IMR-90 (cell line): Measurements from ENCODE around the gene TMEM82. TPM values are rescaled to one million over a fixed set of nuclear protein-coding genes. Genes with fewer than 3 reads are reported as not detected.

Experiments used
- ATAC-seq: fragments of 200-7000 bp; cut with Tn5 transposase; 2 replicates; pipeline ENCODE4 v1.9.1; 2020; ENCODE audit warnings: low read depth, mild to moderate bottlenecking, moderate library complexity
- BruUV-seq: library from RNA; stranded (reverse); fragments of 400-500 nt; replicated peaks from 2 replicates; lab custom pipeline; 2021; lab: Mats Ljungman, UMichigan
- CTCF ChIA-PET: fragments of 300-600 bp; formaldehyde crosslinking; extraction: SDS; loops from one replicate; lab custom pipeline; 2021; ENCODE audit warnings: antibody characterized with exemption; lab: Yijun Ruan, JAX
- POLR2A ChIA-PET: fragments of 300-600 bp; sonication (Branson Sonifier 250); formaldehyde crosslinking; loops from one replicate; lab custom pipeline; 2022; ENCODE audit warnings: antibody characterized with exemption; ENCODE audit not compliant: unreplicated experiment; lab: Charles Lee
- DNase-seq: peaks from one replicate; pipeline ENCODE4 v3.0.0; 2013
- H2AFZ ChIP-seq: replicated peaks from 2 replicates; pipeline ENCODE3; 2013; ENCODE audit warnings: low read length, mild to moderate bottlenecking; ENCODE audit not compliant: poor library complexity
- H2AK5ac ChIP-seq: 2 replicates; pipeline ENCODE4 v1.6.1; 2013; ENCODE audit warnings: low read depth, low read length, inconsistent platforms
- H2AK9ac ChIP-seq: replicated peaks from 2 replicates; pipeline ENCODE3; 2013; ENCODE audit warnings: mild to moderate bottlenecking, low read depth, low read length, moderate library complexity; ENCODE audit not compliant: poor library complexity
- H2BK120ac ChIP-seq: 2 replicates; pipeline ENCODE4 v1.6.1; 2013; ENCODE audit warnings: low read depth, low read length, inconsistent platforms
- H2BK15ac ChIP-seq: 3 replicates; pipeline ENCODE4 v1.6.1; 2013; ENCODE audit warnings: low read depth, low read length, inconsistent platforms
- H2BK20ac ChIP-seq: 2 replicates; pipeline ENCODE4 v1.6.1; 2013; ENCODE audit warnings: low read depth, mild to moderate bottlenecking, inconsistent platforms, low read length, moderate library complexity
- H2BK5ac ChIP-seq: 2 replicates; pipeline ENCODE4 v1.6.1; 2013; ENCODE audit warnings: mild to moderate bottlenecking, low read depth, low read length, inconsistent platforms; ENCODE audit not compliant: poor library complexity, severe bottlenecking
- H3K14ac ChIP-seq: replicated peaks from 2 replicates; pipeline ENCODE4 v1.6.1; 2013; ENCODE audit warnings: low read depth, low read length, inconsistent platforms
- H3K18ac ChIP-seq: 2 replicates; pipeline ENCODE4 v1.6.1; 2013; ENCODE audit warnings: low read depth, low read length, control low read depth
- H3K23ac ChIP-seq: 2 replicates; pipeline ENCODE4 v1.6.1; 2013; ENCODE audit warnings: low read depth, low read length, inconsistent platforms
- H3K27ac ChIP-seq: 2 replicates; pipeline ENCODE4 v1.5.1; 2013; ENCODE audit warnings: mild to moderate bottlenecking, control low read depth, low read length; ENCODE audit not compliant: insufficient read depth
- H3K27me3 ChIP-seq: 2 replicates; pipeline ENCODE4 v1.6.1; 2013; ENCODE audit warnings: low read length; ENCODE audit not compliant: control insufficient read depth, insufficient read depth
- H3K36me3 ChIP-seq: 2 replicates; pipeline ENCODE4 v1.6.1; 2013; ENCODE audit warnings: low read length, mixed read lengths; ENCODE audit not compliant: control insufficient read depth, insufficient read depth
- H3K4ac ChIP-seq: 2 replicates; pipeline ENCODE4 v1.6.1; 2013; ENCODE audit warnings: low read depth, low read length, inconsistent platforms
- H3K4me1 ChIP-seq: 2 replicates; pipeline ENCODE4 v1.6.1; 2013; ENCODE audit warnings: low read length, mixed read lengths; ENCODE audit not compliant: control insufficient read depth, insufficient read depth
- H3K4me2 ChIP-seq: 2 replicates; pipeline ENCODE4 v1.6.1; 2013; ENCODE audit warnings: low read depth, mild to moderate bottlenecking, control low read depth, low read length, moderate library complexity
- H3K4me3 ChIP-seq: 2 replicates; pipeline ENCODE4 v1.5.1; 2013; ENCODE audit warnings: low read depth, mild to moderate bottlenecking, control low read depth, low read length, moderate library complexity; ENCODE audit not compliant: insufficient read depth
- H3K56ac ChIP-seq: 2 replicates; pipeline ENCODE4 v1.6.1; 2013; ENCODE audit warnings: low read length, inconsistent platforms; ENCODE audit not compliant: insufficient read depth; ENCODE audit errors: extremely low read depth
- H3K79me1 ChIP-seq, 2 experiments: 2 replicates each; pipeline ENCODE4 v1.6.1; 2013; ENCODE audit warnings: low read length in 2 of 2, inconsistent platforms in 1 of 2, low read depth in 1 of 2
- H3K9ac ChIP-seq: 2 replicates; pipeline ENCODE4 v1.6.1; 2013; ENCODE audit warnings: low read depth, low read length, control low read depth
- H3K9me1 ChIP-seq: 2 replicates; pipeline ENCODE4 v1.6.1; 2013; ENCODE audit warnings: low read length, inconsistent platforms; ENCODE audit not compliant: insufficient read depth
- H3K9me3 ChIP-seq: 2 replicates; pipeline ENCODE4 v1.6.1; 2013; ENCODE audit warnings: low read length; ENCODE audit not compliant: control insufficient read depth, insufficient read depth
- H4K20me1 ChIP-seq: 2 replicates; pipeline ENCODE4 v1.6.1; 2013; ENCODE audit warnings: low read length, inconsistent platforms; ENCODE audit not compliant: insufficient read depth
- H4K5ac ChIP-seq: 2 replicates; pipeline ENCODE4 v1.6.1; 2013; ENCODE audit warnings: mild to moderate bottlenecking, low read depth, low read length, control low read depth
- H4K8ac ChIP-seq, 2 experiments: 2 replicates each; pipeline ENCODE4 v1.6.1; 2013; ENCODE audit warnings: low read depth in 2 of 2, low read length in 2 of 2, control low read depth in 1 of 2, inconsistent platforms in 1 of 2
- H4K91ac ChIP-seq: 2 replicates; pipeline ENCODE4 v1.6.1; 2013; ENCODE audit warnings: low read depth, low read length, inconsistent platforms; ENCODE audit not compliant: insufficient read depth
- BHLHE40 ChIP-seq: fragments of 150-350 bp; IDR thresholded peaks from 2 replicates; pipeline ENCODE4 v1.6.1; 2016; ENCODE audit warnings: mild to moderate bottlenecking, low read depth, low read length
- CEBPB ChIP-seq: IDR thresholded peaks from 2 replicates; pipeline ENCODE4 v1.6.1; 2012; ENCODE audit warnings: low read depth, low read length, improper control_type of control experiment
- CHD1 ChIP-seq: IDR thresholded peaks from 2 replicates; pipeline ENCODE4 v1.6.1; 2012; ENCODE audit warnings: low read depth, low read length, improper control_type of control experiment
- CTCF ChIP-seq: conservative IDR thresholded peaks from 2 replicates; pipeline ENCODE4 v1.5.1; 2012; ENCODE audit warnings: mild to moderate bottlenecking, low read depth, low read length, improper control_type of control experiment
- ELK1 ChIP-seq: fragments of 150-350 bp; IDR thresholded peaks from 2 replicates; pipeline ENCODE4 v1.6.1; 2016; ENCODE audit warnings: low read depth, mild to moderate bottlenecking, low read length, moderate library complexity, borderline replicate concordance
- FOS ChIP-seq: fragments of 150-350 bp; IDR thresholded peaks from 2 replicates; pipeline ENCODE4 v1.6.1; 2016; ENCODE audit warnings: low read depth, low read length
- MAFK ChIP-seq: IDR thresholded peaks from 2 replicates; pipeline ENCODE4 v1.6.1; 2012; ENCODE audit warnings: low read depth, low read length, improper control_type of control experiment
- MAZ ChIP-seq: IDR thresholded peaks from 2 replicates; pipeline ENCODE4 v1.6.1; 2012; ENCODE audit warnings: low read depth, mild to moderate bottlenecking, low read length, improper control_type of control experiment, moderate library complexity, borderline replicate concordance
- MXI1 ChIP-seq: IDR thresholded peaks from 2 replicates; pipeline ENCODE4 v1.6.1; 2012; ENCODE audit warnings: low read depth, mild to moderate bottlenecking, low read length, moderate library complexity, borderline replicate concordance
- NFE2L2 ChIP-seq: fragments of 150-350 bp; IDR thresholded peaks from 2 replicates; pipeline ENCODE4 v1.6.1; 2016; ENCODE audit warnings: low read depth, mild to moderate bottlenecking, low read length
- POLR2A ChIP-seq: IDR thresholded peaks from 2 replicates; pipeline ENCODE4 v1.6.1; 2012; ENCODE audit warnings: mild to moderate bottlenecking, low read depth, low read length
- RAD21 ChIP-seq: IDR thresholded peaks from 2 replicates; pipeline ENCODE4 v1.6.1; 2012; ENCODE audit warnings: low read length, improper control_type of control experiment
- RCOR1 ChIP-seq: IDR thresholded peaks from 2 replicates; pipeline ENCODE4 v1.6.1; 2012; ENCODE audit warnings: mild to moderate bottlenecking, low read length, improper control_type of control experiment; ENCODE audit not compliant: insufficient replicate concordance
- RFX5 ChIP-seq: IDR thresholded peaks from 2 replicates; pipeline ENCODE4 v1.8.0; 2012; ENCODE audit warnings: low read depth, mild to moderate bottlenecking, low read length, moderate library complexity
- SMC3 ChIP-seq: fragments of 150-350 bp; IDR thresholded peaks from 2 replicates; pipeline ENCODE4 v1.6.1; 2016; ENCODE audit warnings: low read depth, mild to moderate bottlenecking, antibody characterized with exemption, low read length, moderate library complexity
- USF2 ChIP-seq: fragments of 150-350 bp; IDR thresholded peaks from 2 replicates; pipeline ENCODE4 v1.6.1; 2017; ENCODE audit warnings: mild to moderate bottlenecking, antibody characterized with exemption, low read length, low read depth
- WGBS, 2 experiments: methylation state at CpG; one replicate each; pipeline versions ENCODE4 v1.1.5 to v1.1.7; 2013; ENCODE audit warnings: missing lambda C conversion rate in 2 of 2; ENCODE audit not compliant: insufficient read length in 1 of 2; ENCODE audit errors: extremely low coverage in 2 of 2; 5-methylcytosine and 5-hydroxymethylcytosine counted together
- dilution Hi-C: fragments of 300-500 bp; cut with HindIII; formaldehyde crosslinking; loops from one replicate; pipeline ENCODE4 v1.14.3; 2018; ENCODE audit warnings: low sequenced_read_pairs; ENCODE audit not compliant: unreplicated experiment
- in situ Hi-C: fragments of 300-500 bp; cut with MboI; formaldehyde crosslinking; loops from 3 replicates; pipeline ENCODE4 v1.14.3; 2019; ENCODE audit warnings: low sequenced_read_pairs, inconsistent platforms, mixed read lengths
- intact Hi-C: fragments of 100-400 bp; cut with micrococcal nuclease; formaldehyde crosslinking; loops from 2 replicates; pipeline ENCODE4 v1.10.0; 2022
- polyA plus RNA-seq, 3 experiments: library from polyadenylated mRNA; depleted of rRNA; stranded (reverse); fragments of >200 nt; gene quantifications; 2 replicates each; pipeline ENCODE4 v1.2.3, GENCODE V29; 2012; ENCODE audit warnings: low replicate concordance in 1 of 3
- total RNA-seq: library from RNA; depleted of rRNA; stranded (reverse); fragments of >200 nt; gene quantifications from 2 replicates; pipeline ENCODE4 v1.2.3, GENCODE V29; 2012

The TMEM82 gene
- total and polyA plus RNA-seq, 2 of the 4 experiments (the other 2 are of a cell fraction) = not detected

GRCh38 chr1:15712168-15712567 is 30.1 kb upstream of the TMEM82 start:
- peaks cover 9% of the 10 kb centered on the region for H3K4me1 ChIP-seq
- H4K91ac ChIP-seq = no peak overlapping the region
- H2BK20ac ChIP-seq = no peak overlapping the region
- H4K8ac ChIP-seq = no peak overlapping the region
- dilution Hi-C loops (no loop called here), in situ Hi-C loops (no loop called here), intact Hi-C loops (no loop called here)
- H3K4me3 ChIP-seq = no peak overlapping the region
- H2AK9ac ChIP-seq = no peak overlapping the region
- peaks cover 14% of the 10 kb centered on the region for H3K9me1 ChIP-seq
- H3K23ac ChIP-seq = no peak overlapping the region
- H2BK120ac ChIP-seq = no peak overlapping the region
- no peak overlapping the region for H2AK5ac ChIP-seq
- no peak overlapping the region for H3K4me2 ChIP-seq
- no peak overlapping the region for H3K4ac ChIP-seq
- WGBS, 2 experiments = no CpG with 5 or more reads among the region's 4 CpGs
- no peaks in the 10 kb centered on the region for H3K9me3 ChIP-seq
- H2AFZ ChIP-seq = no peak overlapping the region
- no peak overlapping the region for H3K27ac ChIP-seq
- H2BK15ac ChIP-seq = no peak overlapping the region
- DNase-seq (no peak), ATAC-seq (no peak)
- no TSS peak for BruUV-seq
- peaks cover 46 to 69% of the 10 kb centered on the region in 2 experiments for H3K79me1 ChIP-seq
- H4K5ac ChIP-seq = no peak overlapping the region
- TF ChIP-seq CTCF (no peak), ELK1 (no peak), CHD1 (no peak), BHLHE40 (no peak), NFE2L2 (no peak), MAZ (no peak), CEBPB (no peak), RCOR1 (no peak), RFX5 (no peak), MAFK (no peak), RAD21 (no peak), MXI1 (no peak), SMC3 (no peak), FOS (no peak), USF2 (no peak), POLR2A (no peak)
- peaks cover 13% of the 10 kb centered on the region for H3K36me3 ChIP-seq
- no peak overlapping the region for H3K14ac ChIP-seq
- no peak overlapping the region for H3K18ac ChIP-seq
- H4K20me1 ChIP-seq = peaks cover 51% of the 10 kb centered on the region
- no peaks in the 10 kb centered on the region for H3K27me3 ChIP-seq
- no peak overlapping the region for H3K9ac ChIP-seq
- ChIA-PET CTCF (no interaction called here), POLR2A (interaction anchor here (0.6 kb wide), 1 partner anchor 109 kb away, joined by 7 read pairs; no protein-coding TSS in a partner anchor)
- no peak overlapping the region for H3K56ac ChIP-seq
- H2BK5ac ChIP-seq = no peak overlapping the region
